DMS153 (cell line): ENCODE results near the gene RNU6-1.

Experiments
- DNase-seq: peaks from one replicate; lab custom pipeline; 2025; lab: John Stamatoyannopoulos, UW

RNU6-1 gene

GRCh38 chr15:67820992-67821783 is 18.7 kb downstream of the RNU6-1 start:
- no peak for DNase-seq

- no peak for DNase-seq
These were observed 19.5 kb downstream of the RNU6-1 start for GRCh38 chr15:67820122-67820991.

GRCh38 chr15:67819636-67820035 is 20.2 kb downstream of the RNU6-1 start:
- no peak for DNase-seq

GRCh38 chr15:67818464-67818863 is 21.4 kb downstream of the RNU6-1 start:
- no peak for DNase-seq

GRCh38 chr15:67816668-67817067 is 23.2 kb downstream of the RNU6-1 start:
- no peak for DNase-seq

GRCh38 chr15:67815036-67815592 is 24.7 kb downstream of the RNU6-1 start:
- DNase-seq = no peak

- no peak for DNase-seq
These were observed 26.7 kb downstream of the RNU6-1 start for GRCh38 chr15:67813104-67813634.

- DNase-seq = no peak
These were observed 27.6 kb downstream of the RNU6-1 start for GRCh38 chr15:67812241-67812644.

- DNase-seq = no peak
These were observed 30.0 kb downstream of the RNU6-1 start for GRCh38 chr15:67809866-67810265.

GRCh38 chr15:67809441-67809840 is 30.4 kb downstream of the RNU6-1 start:
- DNase-seq = no peak

GRCh38 chr15:67808821-67809220 is 31.0 kb downstream of the RNU6-1 start:
- DNase-seq = no peak

GRCh38 chr15:67807836-67808235 is 32.0 kb downstream of the RNU6-1 start:
- DNase-seq = no peak

GRCh38 chr15:67807141-67807540 is 32.7 kb downstream of the RNU6-1 start:
- DNase-seq = no peak

GRCh38 chr15:67806536-67806935 is 33.3 kb downstream of the RNU6-1 start:
- no peak for DNase-seq

- DNase-seq = peak; percentile 47
These were observed 34.0 kb downstream of the RNU6-1 start for GRCh38 chr15:67805666-67806516.

GRCh38 chr15:67805008-67805665 is 34.7 kb downstream of the RNU6-1 start:
- DNase-seq = no peak

- DNase-seq = no peak
These were observed 35.6 kb downstream of the RNU6-1 start for GRCh38 chr15:67803996-67804843.

GRCh38 chr15:67803299-67803698 is 36.5 kb downstream of the RNU6-1 start:
- DNase-seq = no peak

GRCh38 chr15:67801926-67802914 is 37.6 kb downstream of the RNU6-1 start:
- DNase-seq = no peak
